HepG2 (cell line): Measurements from ENCODE around the gene SEMA3E. TPM values are rescaled to one million over a fixed set of nuclear protein-coding genes. Genes with fewer than 3 reads are reported as not detected.

Source experiments
- ATAC-seq: fragments of 200-7000 bp; cut with Tn5 transposase; 3 replicates; pipeline ENCODE4 v1.9.1; 2020; ENCODE audit warnings: mild to moderate bottlenecking, moderate library complexity
- BruUV-seq: library from RNA; stranded (reverse); fragments of 400-500 nt; replicated peaks from 2 replicates; lab custom pipeline; 2021; lab: Mats Ljungman, UMichigan
- CTCF ChIA-PET: fragments of 300-600 bp; formaldehyde crosslinking; extraction: SDS; loops from one replicate; lab custom pipeline; 2021; ENCODE audit warnings: low total read pairs, inconsistent platforms, low intra/inter-chr PET ratio; lab: Yijun Ruan, JAX
- POLR2A ChIA-PET: fragments of 350-600 bp; sonication (Branson Sonifier 250); formaldehyde crosslinking; loops from one replicate; lab custom pipeline; 2020; ENCODE audit warnings: antibody characterized with exemption, inconsistent platforms; lab: Yijun Ruan, JAX
- DNase-seq: peaks from one replicate; pipeline ENCODE4 v3.0.0-alpha.2; 2015; ENCODE audit warnings: low spot score
- FAIRE-seq: peaks from 3 replicates; lab custom pipeline; 2011; peaks lifted over from hg19 to GRCh38; lab: Jason Lieb, UNC
- H2AFZ ChIP-seq: one replicate; pipeline ENCODE4 v1.6.1; 2011; ENCODE audit warnings: low read length, inconsistent platforms
- H3K27ac ChIP-seq: fragments of 300-600 bp; 3 replicates; pipeline ENCODE4 v1.8.0; 2011; ENCODE audit warnings: mixed run types, mild to moderate bottlenecking, mixed read lengths, low read length, inconsistent platforms; ENCODE audit not compliant: insufficient read depth; ENCODE audit errors: extremely low read length
- H3K27me3 ChIP-seq, 2 experiments: fragments of 200-600 bp in 1 of 2; 2 replicates in 1 of 2; 3 replicates in 1 of 2; pipeline versions ENCODE4 v1.6.0 to v1.8.0; 2011; ENCODE audit warnings: low read length in 2 of 2, mild to moderate bottlenecking in 2 of 2, moderate library complexity in 2 of 2, inconsistent platforms in 1 of 2; ENCODE audit not compliant: insufficient read depth in 2 of 2, control insufficient read depth in 1 of 2
- H3K36me3 ChIP-seq, 2 experiments: fragments of 200-600 bp in 1 of 2; replicated peaks in 1 of 2; 2 replicates in 1 of 2; 3 replicates in 1 of 2; pipeline versions ENCODE4 v1.5.1 to v1.8.0; 2011; ENCODE audit warnings: low read length in 2 of 2, inconsistent platforms in 1 of 2; ENCODE audit not compliant: insufficient read depth in 2 of 2, control insufficient read depth in 1 of 2
- H3K4me1 ChIP-seq: 2 replicates; pipeline ENCODE4 v1.5.1; 2012; ENCODE audit warnings: low read length, inconsistent platforms; ENCODE audit not compliant: insufficient read depth
- H3K4me2 ChIP-seq: 2 replicates; pipeline ENCODE4 v1.6.0; 2011; ENCODE audit warnings: low read depth, low read length, inconsistent platforms
- H3K4me3 ChIP-seq, 3 experiments: fragments of 200-600 bp in 1 of 3; sonication (generic), shearing (Covaris generic) in 1 of 3; replicated peaks in 1 of 3; 2 replicates each; pipeline ENCODE4 v1.5.1; 2011 to 2016; ENCODE audit warnings: low read length in 3 of 3, inconsistent platforms in 2 of 3, low read depth in 2 of 3, mild to moderate bottlenecking in 2 of 3, control low read depth in 1 of 3, mixed read lengths in 1 of 3; ENCODE audit not compliant: insufficient read depth in 1 of 3
- H3K79me2 ChIP-seq: one replicate; pipeline ENCODE4 v1.6.1; 2011; ENCODE audit warnings: low read length, inconsistent platforms; ENCODE audit not compliant: insufficient read depth
- H3K9ac ChIP-seq: 2 replicates; pipeline ENCODE4 v1.6.0; 2011; ENCODE audit warnings: mild to moderate bottlenecking, low read depth, low read length, inconsistent platforms; ENCODE audit not compliant: insufficient read depth
- H3K9me3 ChIP-seq: 2 replicates; pipeline ENCODE4 v1.5.1; 2012; ENCODE audit warnings: mild to moderate bottlenecking, low read length
- H4K20me1 ChIP-seq: 2 replicates; pipeline ENCODE4 v1.6.0; 2011; ENCODE audit warnings: inconsistent platforms, mild to moderate bottlenecking, low read length, moderate library complexity; ENCODE audit not compliant: insufficient read depth
- HBP1 ChIP-seq: IDR thresholded peaks from 2 replicates; pipeline ENCODE4 v1.6.1; 2016; ENCODE audit warnings: low read depth, control low read depth
- MAFF ChIP-seq: IDR thresholded peaks from 2 replicates; pipeline ENCODE4 v1.6.1; 2011; ENCODE audit warnings: low read depth, low read length, improper control_type of control experiment
- MXD1 ChIP-seq: sonication (generic); formaldehyde crosslinking; IDR thresholded peaks from 2 replicates; pipeline ENCODE4 v1.4.0; 2020; ENCODE audit warnings: mild to moderate bottlenecking, missing genetic modification reagents
- SNAPC2 ChIP-seq: sonication (generic); formaldehyde crosslinking; IDR thresholded peaks from 2 replicates; pipeline ENCODE4 v1.8.1; 2022; ENCODE audit warnings: mild to moderate bottlenecking, missing genetic modification reagents
- SP140L ChIP-seq: sonication (generic); formaldehyde crosslinking; IDR thresholded peaks from 2 replicates; pipeline ENCODE4 v1.4.0; 2020; ENCODE audit warnings: missing genetic modification reagents, borderline replicate concordance
- ZFP91 ChIP-seq: sonication (generic); formaldehyde crosslinking; IDR thresholded peaks from 2 replicates; pipeline ENCODE4 v1.9.0; 2022; ENCODE audit warnings: missing genetic modification reagents, mild to moderate bottlenecking, borderline replicate concordance
- ZNF138 ChIP-seq: sonication (generic); formaldehyde crosslinking; IDR thresholded peaks from 2 replicates; pipeline ENCODE4 v1.5.0; 2020; ENCODE audit warnings: mild to moderate bottlenecking, low read depth, missing genetic modification reagents
- ZNF660 ChIP-seq: sonication (generic); formaldehyde crosslinking; IDR thresholded peaks from 2 replicates; pipeline ENCODE4 v1.5.1; 2020; ENCODE audit warnings: mild to moderate bottlenecking, low read depth, missing genetic modification reagents, borderline replicate concordance
- ZNF746 ChIP-seq: sonication (generic); formaldehyde crosslinking; IDR thresholded peaks from 2 replicates; pipeline ENCODE4 v1.8.0; 2022; ENCODE audit warnings: mild to moderate bottlenecking, missing genetic modification reagents
- WGBS: methylation state at CpG from one replicate; pipeline ENCODE4 v1.1.6; 2017; ENCODE audit warnings: low lambda C conversion rate; 5-methylcytosine and 5-hydroxymethylcytosine counted together
- in situ Hi-C: cut with HindIII; loops from 2 replicates; pipeline ENCODE4 v1.10.0; 2017; ENCODE audit warnings: low pct_unique_long_range_greater_than_20kb; ENCODE audit not compliant: extremely low pct_ligation_motif_present
- intact Hi-C: fragments of 100-400 bp; cut with micrococcal nuclease; formaldehyde crosslinking; loops from one replicate; pipeline ENCODE4 v1.10.0; 2022; ENCODE audit not compliant: unreplicated experiment
- polyA plus RNA-seq, 8 experiments: library from polyadenylated mRNA; depleted of rRNA in 3 of 8; stranded (reverse) in 7 of 8; unstranded in 1 of 8; fragments of >200 nt; fragmentation: Illumina TruSeq in 4 of 8; extraction: Trizol in 4 of 8; gene quantifications; 2 replicates each; pipeline versions ENCODE4 v1.2.1 to v1.2.3, GENCODE V29; 2011 to 2016; ENCODE audit warnings: low read depth in 4 of 8, missing spikeins in 1 of 8, mixed read lengths in 1 of 8; ENCODE audit not compliant: insufficient read depth in 1 of 8
- total RNA-seq, 5 experiments: library from RNA; depleted of rRNA; stranded (reverse); fragments of >200 nt; fragmentation: Illumina TruSeq; extraction: Trizol; gene quantifications; 2 replicates each; pipeline ENCODE4 v1.2.3, GENCODE V29; 2016; ENCODE audit warnings: low read depth in 1 of 5

The SEMA3E gene
- total and polyA plus RNA-seq, 2 of the 13 experiments (the other 11 are each of a cell fraction or from before 2014, with no cell fraction given): not detected

GRCh38 chr7:83468251-83468739 is 180.6 kb downstream of the SEMA3E start (continued):
- TF ChIP-seq HBP1 (CRISPR knock-in tag): no peak
- TF ChIP-seq ZNF746 (CRISPR knock-in tag): no peak
- TF ChIP-seq ZFP91 (CRISPR knock-in tag): no peak
- TF ChIP-seq MAFF: peak; percentile 73
- TF ChIP-seq ZNF660: no peak
- no peak for TF ChIP-seq MXD1

- no peaks in the 10 kb centered on the region for H3K9me3 ChIP-seq
- H3K36me3 ChIP-seq: no peaks in the 10 kb centered on the region
- H3K4me1 ChIP-seq: no peaks in the 10 kb centered on the region
- FAIRE-seq (no peak), DNase-seq (no peak), ATAC-seq (no peak)
- H3K9ac ChIP-seq: no peak overlapping the region
- intact Hi-C loops: no loop called here
- H2AFZ ChIP-seq: no peak overlapping the region
- TF ChIP-seq SNAPC2 (CRISPR knock-in tag) (no peak), SP140L (no peak), ZNF138 (CRISPR knock-in tag) (no peak)
- WGBS: 60% methylated on average over 4 of the region's 4 CpGs
- POLR2A ChIA-PET: no interaction called here
- no peak overlapping the region for H3K27ac ChIP-seq
- H3K4me2 ChIP-seq: no peak overlapping the region
- in situ Hi-C loops: no loop called here
- H3K4me3 ChIP-seq: no peak overlapping the region
- no TSS peak for BruUV-seq
- H3K79me2 ChIP-seq: no peaks in the 10 kb centered on the region
- CTCF ChIA-PET: no interaction called here
- no peaks in the 10 kb centered on the region for H4K20me1 ChIP-seq
- no peaks in the 10 kb centered on the region for H3K27me3 ChIP-seq
These were observed 181.4 kb downstream of the SEMA3E start for GRCh38 chr7:83467493-83467892.
